ENCODE data around the gene PPP1R13B.

Gene PPP1R13B

GRCh38 chr14:103696466-103697071 lies 150.8 kb downstream of the PPP1R13B start:
- 0 out of 2 replicates have a peak overlapping the region, but pooled peaks have one; percentile 25 for H3K27ac ChIP-seq (ENCODE audit: extremely low read depth, low read depth, low read length)
- TF ChIP-seq KLF9 (tag by site-specific recombination; IDR thresholded peaks at IDR 0.05; ENCODE audit: low read depth) (peak; percentile 22; the same call in 1 of the 2 replicates), ZBTB48 (tag by site-specific recombination; IDR thresholded peaks at IDR 0.05) (peak; percentile 67), ZIC2 (tag by site-specific recombination; IDR thresholded peaks at IDR 0.05) (peak; percentile 77), KLF1 (tag by site-specific recombination; IDR thresholded peaks at IDR 0.05) (0 out of 2 replicates have a peak, but pooled peaks have one; percentile 26), PRDM10 (tag by site-specific recombination; IDR thresholded peaks at IDR 0.05) (no peak), ZNF266 (tag by site-specific recombination; IDR thresholded peaks at IDR 0.05; ENCODE audit: low read depth) (no peak), ZNF600 (tag by site-specific recombination; IDR thresholded peaks at IDR 0.05) (peak; percentile 84)
- ChIA-PET CTCF (no interaction called here), POLR2A (no interaction called here)
- no peaks in the 10 kb centered on the region for H3K9me3 ChIP-seq (ENCODE audit: control insufficient read depth, insufficient read depth, low read depth, low read length)
- no peak overlapping the region for H3K4me3 ChIP-seq (ENCODE audit: low read depth, low read length)
- H3K36me3 ChIP-seq (ENCODE audit: control insufficient read depth in 2 of 2, insufficient read depth in 1 of 2, low read length in 2 of 2), result peaks cover 6 to 78% of the 10 kb centered on the region in 2 experiments; a peak in 2 of 3 replicates
- peaks cover 11% of the 10 kb centered on the region for H3K4me1 ChIP-seq (ENCODE audit: control insufficient read depth, insufficient read depth, low read length)

GRCh38 chr14:103696070-103696402 lies 151.3 kb downstream of the PPP1R13B start:
- ChIA-PET POLR2A (no interaction called here), CTCF (interaction anchor here (0.6 kb wide), 1 partner anchor 8 kb away, joined by 4 read pairs; no protein-coding TSS in a partner anchor)
- H3K4me1 ChIP-seq (ENCODE audit: control insufficient read depth, insufficient read depth, low read length), result peaks cover 11% of the 10 kb centered on the region
- TF ChIP-seq ZFHX2 (tag by site-specific recombination; conservative IDR thresholded peaks at IDR 0.05) (peak; percentile 47), ZNF302 (tag by site-specific recombination; IDR thresholded peaks at IDR 0.05; ENCODE audit: low read depth) (no peak), GLI2 (tag by site-specific recombination; IDR thresholded peaks at IDR 0.05; ENCODE audit: borderline replicate concordance, low read depth) (no peak), TCF7L2 (IDR thresholded peaks at IDR 0.05; ENCODE audit: borderline replicate concordance, low read depth, low read length) (no peak), ZNF202 (tag by site-specific recombination; IDR thresholded peaks at IDR 0.05; ENCODE audit: borderline replicate concordance) (no peak), ZNF239 (tag by site-specific recombination; IDR thresholded peaks at IDR 0.05) (no peak), ZNF473 (tag by site-specific recombination; IDR thresholded peaks at IDR 0.05) (no peak), ZNF2 (tag by site-specific recombination; IDR thresholded peaks at IDR 0.05) (no peak), HIC1 (tag by site-specific recombination; IDR thresholded peaks at IDR 0.05) (peak; percentile 83; the same call in 1 of the 2 replicates), ZNF280C (tag by site-specific recombination; IDR thresholded peaks at IDR 0.05) (no peak), EGR2 (tag by site-specific recombination; IDR thresholded peaks at IDR 0.05; ENCODE audit: low read depth) (0 out of 2 replicates have a peak, but pooled peaks have one; percentile 8), ZNF571 (tag by site-specific recombination; IDR thresholded peaks at IDR 0.05) (no peak)
- H3K27ac ChIP-seq (ENCODE audit: extremely low read depth, low read depth, low read length), result 0 out of 2 replicates have a peak overlapping the region, but pooled peaks have one; percentile 25
- no peak overlapping the region for H3K4me3 ChIP-seq (ENCODE audit: low read depth, low read length)
- H3K36me3 ChIP-seq (ENCODE audit: control insufficient read depth in 2 of 2, insufficient read depth in 1 of 2, low read length in 2 of 2), result peaks cover 9 to 74% of the 10 kb centered on the region in 2 experiments; a peak in 2 of 3 replicates
- H3K9me3 ChIP-seq (ENCODE audit: control insufficient read depth, insufficient read depth, low read depth, low read length), result no peaks in the 10 kb centered on the region

Data from HEK293 (cell line).